ENCODE results near the gene MORN5.

Gene MORN5

GRCh38 chr9:122143296-122143695, 16.4 kb upstream of the MORN5 start:
- DNase-seq (ENCODE audit: low read depth, low spot score): no peak

GRCh38 chr9:122143876-122144405, 15.8 kb upstream of the MORN5 start:
- DNase-seq (ENCODE audit: low read depth, low spot score): no peak

- no peak for DNase-seq (ENCODE audit: low read depth, low spot score)
Measured at GRCh38 chr9:122144836-122145591, 14.7 kb upstream of the MORN5 start.

- no peak for DNase-seq (ENCODE audit: low read depth, low spot score)
Measured at GRCh38 chr9:122145592-122145863, 14.2 kb upstream of the MORN5 start.

GRCh38 chr9:122151267-122151828, 8.4 kb upstream of the MORN5 start:
- DNase-seq (ENCODE audit: low read depth, low spot score): no peak

- no peak for DNase-seq (ENCODE audit: low read depth, low spot score)
Measured at GRCh38 chr9:122155796-122156195, 3.9 kb upstream of the MORN5 start.

- DNase-seq (ENCODE audit: low read depth, low spot score): peak; percentile 8
Measured at GRCh38 chr9:122158202-122158601, 1.5 kb upstream of the MORN5 start.

- DNase-seq (ENCODE audit: low read depth, low spot score): no peak
Measured at GRCh38 chr9:122159925-122160246, 178 bp downstream of the MORN5 start.

GRCh38 chr9:122162415-122162814, 2.7 kb downstream of the MORN5 start:
- DNase-seq (ENCODE audit: low read depth, low spot score): no peak

GRCh38 chr9:122164286-122164685, 4.6 kb downstream of the MORN5 start:
- no peak for DNase-seq (ENCODE audit: low read depth, low spot score)

GRCh38 chr9:122168356-122168755, 8.6 kb downstream of the MORN5 start:
- DNase-seq (ENCODE audit: low read depth, low spot score): no peak

GRCh38 chr9:122172131-122172530, 12.4 kb downstream of the MORN5 start:
- no peak for DNase-seq (ENCODE audit: low read depth, low spot score)

GRCh38 chr9:122173670-122174069, 14.0 kb downstream of the MORN5 start:
- DNase-seq (ENCODE audit: low read depth, low spot score): no peak

- no peak for DNase-seq (ENCODE audit: low read depth, low spot score)
Measured at GRCh38 chr9:122176916-122177315, 17.2 kb downstream of the MORN5 start.

- no peak for DNase-seq (ENCODE audit: low read depth, low spot score)
Measured at GRCh38 chr9:122179054-122179689, 19.5 kb downstream of the MORN5 start.

GRCh38 chr9:122179690-122180074, 20.0 kb downstream of the MORN5 start:
- DNase-seq (ENCODE audit: low read depth, low spot score): no peak

GRCh38 chr9:122180633-122181032, 20.9 kb downstream of the MORN5 start:
- DNase-seq (ENCODE audit: low read depth, low spot score): no peak

GRCh38 chr9:122183501-122183900, 23.8 kb downstream of the MORN5 start:
- DNase-seq (ENCODE audit: low read depth, low spot score): no peak

GRCh38 chr9:122184551-122184950, 24.8 kb downstream of the MORN5 start:
- DNase-seq (ENCODE audit: low read depth, low spot score): no peak

GRCh38 chr9:122186301-122186700, 26.6 kb downstream of the MORN5 start:
- no peak for DNase-seq (ENCODE audit: low read depth, low spot score)

GRCh38 chr9:122186777-122187470, 27.2 kb downstream of the MORN5 start:
- no peak for DNase-seq (ENCODE audit: low read depth, low spot score)

- DNase-seq (ENCODE audit: low read depth, low spot score): no peak
Measured at GRCh38 chr9:122188369-122188768, 28.7 kb downstream of the MORN5 start.

Data from activated naive CD8-positive, alpha-beta T cell treated with anti-CD3 and anti-CD28 coated beads, Interleukin-2, amount 50 U/mL, for 16 hours (primary cell).